K562 (cell line): ENCODE measurements around the gene HOXB6. TPM values are rescaled to one million over a fixed set of nuclear protein-coding genes. Genes with fewer than 3 reads are reported as not detected.

ENCODE experiments used
- ARID1B ChIP-seq: fragments of 450-650 bp; IDR thresholded peaks from 2 replicates; pipeline ENCODE4 v1.6.1; 2016; ENCODE audit warnings: antibody characterized with exemption, mild to moderate bottlenecking, inconsistent platforms
- CCNT2 ChIP-seq: IDR thresholded peaks from 2 replicates; pipeline ENCODE4 v1.6.1; 2011; ENCODE audit warnings: borderline replicate concordance, low read depth, mild to moderate bottlenecking, moderate library complexity, mixed read lengths, low read length; ENCODE audit not compliant: insufficient read length; ENCODE audit errors: extremely low read depth
- CTCFL ChIP-seq: IDR thresholded peaks from 2 replicates; pipeline ENCODE4 v1.6.1; 2011; ENCODE audit warnings: borderline replicate concordance, low read depth, mild to moderate bottlenecking, moderate library complexity, low read length; ENCODE audit not compliant: insufficient read depth, poor library complexity, severe bottlenecking
- DNMT1 ChIP-seq: fragments of 450-650 bp; IDR thresholded peaks from 2 replicates; pipeline ENCODE4 v1.6.1; 2016; ENCODE audit warnings: antibody characterized with exemption, mild to moderate bottlenecking
- ETS2 ChIP-seq: IDR thresholded peaks from 2 replicates; pipeline ENCODE4 v1.6.1; 2016; ENCODE audit warnings: borderline replicate concordance, missing genetic modification characterization, mild to moderate bottlenecking, moderate library complexity, missing compliant biosample characterization; ENCODE audit not compliant: poor library complexity, severe bottlenecking
- RFX1 ChIP-seq: fragments of 450-650 bp; IDR thresholded peaks from 2 replicates; pipeline ENCODE4 v1.6.1; 2016; ENCODE audit warnings: mild to moderate bottlenecking, moderate library complexity
- TAF9B ChIP-seq: fragments of 450-650 bp; IDR thresholded peaks from 2 replicates; pipeline ENCODE4 v1.6.1; 2018; ENCODE audit warnings: mild to moderate bottlenecking; ENCODE audit not compliant: partially characterized antibody
- ZBED1 ChIP-seq: IDR thresholded peaks from 2 replicates; pipeline ENCODE4 v1.6.1; 2014
- ZBTB9 ChIP-seq: fragments of 450-650 bp; formaldehyde crosslinking; IDR thresholded peaks from 2 replicates; pipeline ENCODE4 v1.4.0; 2020; ENCODE audit warnings: mild to moderate bottlenecking, moderate library complexity
- polyA plus RNA-seq, 8 experiments: library from polyadenylated mRNA; depleted of rRNA in 4 of 8; stranded (reverse) in 5 of 8; unstranded in 3 of 8; fragments of >200 nt; fragmentation: Nextera tagmentation in 2 of 8; fragmentation: Illumina TruSeq in 1 of 8; extraction: Ambion mirVana in 2 of 8; extraction: Trizol in 1 of 8; gene quantifications; 2 replicates each; pipeline versions ENCODE4 v1.2.1 to v1.2.3, GENCODE V29; 2011 to 2014; ENCODE audit warnings: inconsistent platforms in 1 of 8, missing spikeins in 1 of 8
- total RNA-seq, 7 experiments: library from RNA; depleted of rRNA in 6 of 7; stranded (reverse); fragments of >200 nt in 6 of 7; fragmentation: Illumina TruSeq in 2 of 7; extraction: Trizol in 2 of 7; gene quantifications; 2 replicates each; pipeline versions ENCODE4 v1.2.1 to v1.2.3, GENCODE V29; 2011 to 2021; ENCODE audit warnings: low replicate concordance in 1 of 7
- TF ChIP-seq, protein P1 (sequence below): fragments of 450-650 bp; IDR thresholded peaks from 2 replicates; pipeline ENCODE4 v1.6.1; 2016; ENCODE audit warnings: low read depth, mild to moderate bottlenecking, moderate library complexity
- TF ChIP-seq, protein P2 (sequence below): fragments of 250-450 bp; sonication (Bioruptor Pico); IDR thresholded peaks from 2 replicates; pipeline ENCODE4 v1.5.0; 2021

Gene HOXB6
- total and polyA plus RNA-seq, 9 of the 15 experiments (the other 6 are each of a cell fraction or from before 2014, with no cell fraction given), result 1.2 to 14.8 (median 4.9) TPM

DNA sequence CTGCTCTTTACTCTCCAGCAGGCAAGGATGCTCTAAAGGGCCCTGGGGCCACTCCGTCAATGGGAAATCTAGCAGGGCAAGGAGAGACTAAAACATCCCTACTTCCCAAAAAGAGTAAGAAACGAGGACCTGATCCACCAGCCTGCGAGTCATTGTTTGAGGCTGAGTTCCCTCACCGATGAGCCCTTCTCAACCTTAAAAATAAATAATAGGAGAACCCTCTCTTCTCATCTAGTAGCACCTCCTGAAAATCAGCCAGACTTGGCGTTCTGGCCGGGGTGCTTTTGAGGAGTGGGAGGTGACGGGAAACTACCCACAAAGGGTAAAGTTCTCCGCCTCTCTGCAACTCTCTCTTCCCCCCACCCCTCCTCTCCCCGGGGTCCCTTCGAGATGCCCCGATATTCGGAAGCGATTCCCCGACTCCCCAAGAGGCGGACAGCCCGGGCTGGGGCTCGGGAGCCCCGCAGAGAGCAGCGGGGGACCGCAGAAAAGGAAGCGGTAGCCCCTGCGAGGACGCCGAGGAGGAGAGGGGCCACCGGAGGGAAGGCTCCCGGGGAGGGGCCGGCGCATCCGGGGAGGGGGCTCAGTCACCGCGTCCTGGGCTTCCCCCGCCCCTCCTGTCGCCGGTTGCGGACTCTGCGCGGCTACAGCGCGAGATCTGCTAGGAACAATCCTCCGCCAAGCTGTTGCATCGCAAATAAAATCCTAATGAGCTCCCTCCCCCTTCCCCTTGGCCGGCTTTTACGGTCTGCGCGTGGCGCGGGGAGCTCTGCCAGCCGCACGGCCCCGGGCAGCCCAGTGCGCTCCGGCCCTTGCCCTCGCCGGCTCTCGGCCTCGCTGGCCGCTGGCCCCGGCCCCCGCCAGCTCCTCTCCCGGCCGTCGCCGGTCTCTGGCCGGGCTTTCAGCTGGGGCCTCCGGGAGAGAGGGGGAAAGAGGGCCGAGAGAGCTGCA, 20.0 kb upstream of the HOXB6 start (continued):
- no peak for TF ChIP-seq ETS2 (tag)
- TF ChIP-seq RFX1, result no peak
- no peak for TF ChIP-seq ZBED1
- peak; percentile 55 for TF ChIP-seq CCNT2
- TF ChIP-seq, protein P1, sequence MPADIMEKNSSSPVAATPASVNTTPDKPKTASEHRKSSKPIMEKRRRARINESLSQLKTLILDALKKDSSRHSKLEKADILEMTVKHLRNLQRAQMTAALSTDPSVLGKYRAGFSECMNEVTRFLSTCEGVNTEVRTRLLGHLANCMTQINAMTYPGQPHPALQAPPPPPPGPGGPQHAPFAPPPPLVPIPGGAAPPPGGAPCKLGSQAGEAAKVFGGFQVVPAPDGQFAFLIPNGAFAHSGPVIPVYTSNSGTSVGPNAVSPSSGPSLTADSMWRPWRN, result no peak
- no peak for TF ChIP-seq TAF9B
- TF ChIP-seq DNMT1, result no peak
- TF ChIP-seq CTCFL, result no peak
- no peak for TF ChIP-seq ZBTB9
- no peak for TF ChIP-seq ARID1B
- TF ChIP-seq, protein P2, sequence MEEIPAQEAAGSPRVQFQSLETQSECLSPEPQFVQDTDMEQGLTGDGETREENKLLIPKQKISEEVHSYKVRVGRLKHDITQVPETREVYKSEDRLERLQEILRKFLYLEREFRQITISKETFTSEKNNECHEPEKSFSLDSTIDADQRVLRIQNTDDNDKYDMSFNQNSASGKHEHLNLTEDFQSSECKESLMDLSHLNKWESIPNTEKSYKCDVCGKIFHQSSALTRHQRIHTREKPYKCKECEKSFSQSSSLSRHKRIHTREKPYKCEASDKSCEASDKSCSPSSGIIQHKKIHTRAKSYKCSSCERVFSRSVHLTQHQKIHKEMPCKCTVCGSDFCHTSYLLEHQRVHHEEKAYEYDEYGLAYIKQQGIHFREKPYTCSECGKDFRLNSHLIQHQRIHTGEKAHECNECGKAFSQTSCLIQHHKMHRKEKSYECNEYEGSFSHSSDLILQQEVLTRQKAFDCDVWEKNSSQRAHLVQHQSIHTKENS (CRISPR knock-in tag), result no peak
